HG03342 (cell line): ENCODE data around the gene DAND5.
"Not testable (repeated sequence)": the region's sequence is repeated elsewhere in the genome, so short reads cannot be mapped to it uniquely, and the experiment has no call there.

Source experiments
- ATAC-seq: cut with Tn5 transposase; IDR thresholded peaks from one replicate; pipeline ENCODE4 v1.9.1; 2021; ENCODE audit warnings: mild to moderate bottlenecking, moderate library complexity; ENCODE audit not compliant: unreplicated experiment

DAND5 gene

DNA sequence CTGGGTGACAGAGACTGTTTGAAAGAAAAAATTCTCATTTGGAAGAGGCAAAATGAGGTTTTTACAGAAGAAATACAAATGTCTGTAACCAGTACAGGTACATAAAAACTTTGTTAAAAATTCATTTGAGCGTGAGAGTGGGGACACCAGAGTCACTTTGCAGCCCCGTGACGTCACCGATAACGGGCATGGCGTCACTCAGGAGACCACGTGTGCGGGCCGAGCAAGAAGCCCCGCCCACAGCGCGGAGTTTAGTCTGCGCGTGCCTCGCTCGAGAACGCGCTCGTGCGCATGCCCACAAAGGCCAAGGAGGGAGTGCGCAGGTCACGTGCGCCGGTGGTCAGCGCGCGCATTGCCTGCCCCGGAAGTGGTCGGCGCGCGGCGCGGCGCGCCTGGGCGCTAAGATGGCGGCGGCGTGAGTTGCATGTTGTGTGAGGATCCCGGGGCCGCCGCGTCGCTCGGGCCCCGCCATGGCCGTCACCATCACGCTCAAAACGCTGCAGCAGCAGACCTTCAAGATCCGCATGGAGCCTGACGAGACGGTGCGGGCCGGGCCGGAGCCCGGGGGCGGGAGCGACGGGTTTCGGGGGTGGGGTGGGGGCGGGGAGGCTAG is 23.8 kb upstream of the DAND5 start, which contains the start of gene RAD23A:
Gene RAD23A, plus strand, starts transcription at position 384 of the 613 bp plus-strand sequence. Its CDS starts 87 bp downstream, at position 471.
- ATAC-seq = peak; percentile 61

DNA sequence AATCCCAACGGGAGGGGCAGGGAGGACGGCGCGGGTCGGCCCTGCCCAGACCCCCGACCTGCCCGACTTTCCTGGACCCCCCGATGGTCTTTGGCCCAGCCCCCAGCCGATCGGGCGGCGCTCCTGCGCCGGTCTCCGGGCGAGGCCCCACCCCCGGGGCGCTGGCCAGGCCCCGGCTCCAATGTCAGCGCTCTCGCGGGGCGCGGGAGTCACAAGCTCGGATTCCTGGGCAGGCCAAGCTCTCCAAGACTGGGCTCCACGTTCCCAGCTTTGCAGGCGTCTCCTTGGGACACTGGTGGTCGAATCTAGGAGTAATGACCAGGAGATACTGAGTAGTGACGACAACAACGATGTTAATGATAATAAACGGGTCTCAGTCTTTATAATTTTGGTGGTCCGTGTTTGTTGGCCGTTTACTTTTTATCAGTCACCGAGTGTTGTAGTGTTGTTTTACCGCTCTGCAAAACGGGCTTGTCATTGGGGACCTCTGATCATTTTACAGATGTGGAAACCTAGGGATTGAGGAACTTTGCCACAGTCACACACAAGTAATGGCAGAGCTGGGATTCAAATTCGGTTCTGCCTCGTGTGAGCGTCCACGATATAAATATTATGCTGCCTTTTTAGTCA is 23.2 kb upstream of the DAND5 start:
- peak; percentile 26 for ATAC-seq

DNA sequence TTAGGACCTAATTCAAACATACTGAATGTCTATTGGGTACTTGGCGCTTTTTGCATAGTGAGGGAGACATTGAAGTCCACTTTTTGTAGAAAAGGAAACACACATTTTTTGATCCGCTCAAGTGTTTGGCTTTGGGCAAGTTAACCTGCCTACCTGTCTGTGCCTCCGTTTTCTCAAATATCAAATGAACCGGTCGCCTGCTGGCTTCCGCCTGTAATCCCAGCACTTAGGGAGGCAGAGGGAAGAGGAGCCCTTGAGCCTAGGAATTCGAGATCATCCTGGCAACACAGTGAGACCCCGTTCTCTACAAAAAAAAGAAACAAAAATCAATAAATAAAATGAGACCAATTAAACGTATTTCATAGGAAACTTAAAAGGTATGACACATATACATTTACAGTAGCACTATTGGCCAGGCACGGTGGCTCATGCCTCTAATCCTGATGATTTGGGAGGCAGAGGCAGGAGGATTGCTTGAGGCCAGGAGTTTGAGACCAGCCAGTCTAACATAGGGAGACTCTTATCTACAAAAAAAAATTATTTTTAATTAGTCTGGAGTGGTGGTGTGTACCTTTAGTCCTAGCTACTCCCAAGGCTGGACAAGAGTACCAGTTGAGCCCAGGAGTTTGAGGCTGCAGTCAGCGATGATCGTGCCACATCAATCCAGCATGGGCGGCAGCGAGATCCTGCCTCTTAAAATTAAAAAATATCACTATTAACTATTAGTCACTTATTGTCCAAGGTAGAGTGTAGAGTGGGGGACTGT is 22.5 kb upstream of the DAND5 start:
- ATAC-seq = no peak

DNA sequence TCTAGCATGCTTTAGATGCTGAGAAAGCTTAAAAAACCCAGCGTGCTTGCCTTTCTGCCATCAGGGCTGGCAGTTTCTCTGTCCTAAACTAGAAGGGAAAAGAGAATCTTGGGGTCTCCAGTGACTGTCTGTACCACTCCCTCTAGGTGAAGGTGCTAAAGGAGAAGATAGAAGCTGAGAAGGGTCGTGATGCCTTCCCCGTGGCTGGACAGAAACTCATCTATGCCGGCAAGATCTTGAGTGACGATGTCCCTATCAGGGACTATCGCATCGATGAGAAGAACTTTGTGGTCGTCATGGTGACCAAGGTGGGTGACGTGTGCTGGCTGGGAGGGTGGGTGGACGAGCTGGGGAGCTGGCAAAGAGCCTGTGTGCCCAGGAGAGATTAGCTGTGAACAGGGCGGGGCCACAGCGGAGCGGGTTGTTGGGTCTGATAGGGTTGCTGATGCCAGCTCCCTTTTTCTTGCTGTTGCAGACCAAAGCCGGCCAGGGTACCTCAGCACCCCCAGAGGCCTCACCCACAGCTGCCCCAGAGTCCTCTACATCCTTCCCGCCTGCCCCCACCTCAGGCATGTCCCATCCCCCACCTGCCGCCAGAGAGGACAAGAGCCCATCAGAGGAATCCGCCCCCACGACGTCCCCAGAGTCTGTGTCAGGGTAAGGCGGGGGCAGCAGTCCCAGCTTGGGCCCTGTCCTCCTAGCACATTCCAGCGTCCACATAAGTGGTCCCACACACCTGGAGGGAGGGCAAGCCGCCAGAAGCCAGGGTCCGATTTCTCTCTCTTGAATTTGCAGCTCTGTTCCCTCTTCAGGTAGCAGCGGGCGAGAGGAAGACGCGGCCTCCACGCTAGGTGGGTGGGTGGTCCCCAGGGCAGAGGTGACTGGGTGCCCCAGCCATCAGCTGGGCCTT is 21.4 kb upstream of the DAND5 start:
- ATAC-seq = no peak

DNA sequence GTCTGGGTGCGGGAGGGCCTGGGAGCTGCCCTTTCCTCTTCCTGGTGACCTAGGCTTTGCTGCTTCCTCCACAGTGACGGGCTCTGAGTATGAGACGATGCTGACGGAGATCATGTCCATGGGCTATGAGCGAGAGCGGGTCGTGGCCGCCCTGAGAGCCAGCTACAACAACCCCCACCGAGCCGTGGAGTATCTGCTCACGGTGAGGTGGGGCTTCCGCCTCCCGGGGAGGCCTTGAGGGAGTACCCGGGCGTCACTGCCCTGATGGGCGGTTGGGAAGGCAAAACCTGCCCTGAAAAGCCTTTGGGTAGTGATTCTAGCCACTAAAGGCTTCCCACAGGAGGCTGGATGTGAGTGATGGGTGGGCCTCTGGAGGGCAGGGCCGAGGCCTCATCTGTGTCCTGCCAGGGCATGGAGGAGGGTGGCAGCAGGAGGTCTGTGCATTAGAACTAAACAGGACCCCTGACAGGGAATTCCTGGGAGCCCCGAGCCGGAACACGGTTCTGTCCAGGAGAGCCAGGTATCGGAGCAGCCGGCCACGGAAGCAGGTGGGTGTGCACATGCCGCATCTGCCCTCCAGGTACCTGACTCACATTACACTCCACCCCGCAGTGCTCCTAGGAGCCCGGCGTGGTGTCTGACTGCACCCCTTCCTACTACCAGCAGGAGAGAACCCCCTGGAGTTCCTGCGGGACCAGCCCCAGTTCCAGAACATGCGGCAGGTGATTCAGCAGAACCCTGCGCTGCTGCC is 20.6 kb upstream of the DAND5 start:
- ATAC-seq = no peak

DNA sequence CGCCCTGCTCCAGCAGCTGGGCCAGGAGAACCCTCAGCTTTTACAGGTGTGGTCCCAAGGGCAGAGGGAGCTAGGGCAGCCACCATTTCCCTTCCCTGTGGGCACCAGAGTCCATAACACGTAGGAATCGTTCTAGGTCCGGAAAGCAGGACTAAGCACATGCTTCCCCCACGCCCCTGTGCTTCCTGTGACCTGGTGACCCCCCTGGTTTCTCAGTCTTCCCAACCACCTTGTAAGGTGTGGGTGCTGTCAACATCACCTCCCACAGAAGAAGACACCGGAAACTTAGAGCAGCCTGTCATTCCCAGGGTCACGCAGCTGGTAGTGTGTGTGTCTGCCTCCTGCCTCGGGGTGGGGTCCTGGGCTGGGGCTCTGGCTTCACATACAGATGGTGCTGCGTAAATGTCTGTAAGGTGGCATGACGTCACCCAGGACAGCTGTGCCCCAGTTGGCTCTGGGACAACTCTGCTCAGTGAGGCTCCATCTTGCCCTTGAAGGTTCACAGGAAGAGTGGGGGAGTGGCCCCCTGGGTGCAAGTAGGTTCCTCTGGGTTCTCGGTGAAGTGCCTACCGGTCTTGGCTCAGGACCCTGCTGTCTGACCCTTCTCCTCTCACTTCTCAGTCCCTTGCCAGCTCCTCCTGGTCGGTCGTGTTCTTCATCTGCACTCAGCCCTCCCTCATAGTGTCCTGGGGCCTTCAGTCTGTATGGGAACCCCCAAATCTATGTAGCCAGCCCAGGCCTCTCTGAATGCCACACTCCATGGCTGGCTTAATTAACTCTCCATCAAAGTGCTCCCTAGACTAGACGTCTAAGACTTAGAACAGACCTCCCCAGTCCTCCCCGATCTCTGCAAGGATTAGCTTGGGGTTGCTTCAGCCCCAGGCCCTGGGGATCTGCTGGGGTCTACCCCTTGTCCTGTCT is 19.8 kb upstream of the DAND5 start:
- ATAC-seq = no peak

DNA sequence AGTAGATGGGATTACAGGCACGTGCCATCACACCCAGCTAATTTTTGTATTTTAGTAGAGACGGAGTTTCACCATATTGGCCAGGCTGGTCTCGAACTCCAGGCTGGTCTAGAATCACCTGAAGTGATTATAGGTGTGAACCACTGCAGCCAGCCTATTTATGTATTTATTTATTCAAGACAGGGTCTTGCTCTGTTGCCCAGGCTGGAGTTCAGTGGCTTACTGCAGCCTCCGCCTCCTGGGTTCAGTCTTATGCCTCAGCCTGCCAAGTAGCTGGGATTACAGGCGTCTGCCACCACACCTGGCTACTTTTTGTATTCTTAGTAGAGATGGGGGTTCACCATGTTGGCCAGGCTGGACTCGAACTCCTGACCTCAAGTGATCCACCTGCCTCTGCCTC is 17.3 kb upstream of the DAND5 start:
- ATAC-seq = not testable (repeated sequence)

DNA sequence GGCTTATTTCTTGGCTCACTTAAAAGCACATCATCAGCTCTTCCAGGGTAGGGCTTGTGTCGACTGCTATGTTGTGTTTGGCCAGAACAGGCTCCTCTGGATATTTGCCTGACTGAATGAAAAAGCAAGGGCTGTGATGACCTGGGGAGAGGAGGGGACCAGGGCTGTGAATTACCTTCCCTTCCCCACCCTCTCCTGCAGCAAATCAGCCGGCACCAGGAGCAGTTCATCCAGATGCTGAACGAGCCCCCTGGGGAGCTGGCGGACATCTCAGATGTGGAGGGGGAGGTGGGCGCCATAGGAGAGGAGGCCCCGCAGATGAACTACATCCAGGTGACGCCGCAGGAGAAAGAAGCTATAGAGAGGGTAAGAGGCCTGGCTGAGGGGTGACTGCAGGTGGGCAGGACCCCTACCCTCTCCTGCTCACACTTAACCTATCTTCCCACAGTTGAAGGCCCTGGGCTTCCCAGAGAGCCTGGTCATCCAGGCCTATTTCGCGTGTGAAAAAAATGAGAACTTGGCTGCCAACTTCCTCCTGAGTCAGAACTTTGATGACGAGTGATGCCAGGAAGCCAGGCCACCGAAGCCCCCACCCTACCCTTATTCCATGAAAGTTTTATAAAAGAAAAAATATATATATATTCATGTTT is 16.8 kb upstream of the DAND5 start:
- no peak for ATAC-seq

DNA sequence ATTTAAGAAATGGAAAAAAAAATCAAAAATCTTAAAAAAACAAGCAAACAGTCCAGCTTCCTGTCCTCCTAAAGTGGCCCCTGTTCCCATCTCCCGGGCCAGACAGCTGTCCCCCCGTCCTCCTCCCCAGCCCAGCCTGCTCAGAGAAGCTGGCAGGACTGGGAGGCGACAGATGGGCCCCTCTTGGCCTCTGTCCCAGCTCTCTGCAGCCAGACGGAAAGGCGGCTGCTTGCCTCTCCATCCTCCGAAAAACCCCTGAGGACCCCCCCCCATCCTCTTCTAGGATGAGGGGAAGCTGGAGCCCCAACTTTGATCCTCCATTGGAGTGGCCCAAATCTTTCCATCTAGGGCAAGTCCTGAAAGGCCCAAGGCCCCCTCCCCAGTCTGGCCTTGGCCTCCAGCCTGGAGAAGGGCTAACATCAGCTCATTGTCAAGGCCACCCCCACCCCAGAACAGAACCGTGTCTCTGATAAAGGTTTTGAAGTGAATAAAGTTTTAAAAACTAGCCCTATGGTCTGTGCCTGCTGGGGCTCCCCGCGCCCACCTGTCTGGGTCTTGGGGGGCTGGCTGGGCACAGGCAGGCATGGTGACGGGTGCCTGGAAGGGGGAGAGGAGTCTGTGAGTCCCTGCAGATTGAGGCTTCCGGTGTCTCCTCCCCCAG is 16.1 kb upstream of the DAND5 start:
- no peak for ATAC-seq

DNA sequence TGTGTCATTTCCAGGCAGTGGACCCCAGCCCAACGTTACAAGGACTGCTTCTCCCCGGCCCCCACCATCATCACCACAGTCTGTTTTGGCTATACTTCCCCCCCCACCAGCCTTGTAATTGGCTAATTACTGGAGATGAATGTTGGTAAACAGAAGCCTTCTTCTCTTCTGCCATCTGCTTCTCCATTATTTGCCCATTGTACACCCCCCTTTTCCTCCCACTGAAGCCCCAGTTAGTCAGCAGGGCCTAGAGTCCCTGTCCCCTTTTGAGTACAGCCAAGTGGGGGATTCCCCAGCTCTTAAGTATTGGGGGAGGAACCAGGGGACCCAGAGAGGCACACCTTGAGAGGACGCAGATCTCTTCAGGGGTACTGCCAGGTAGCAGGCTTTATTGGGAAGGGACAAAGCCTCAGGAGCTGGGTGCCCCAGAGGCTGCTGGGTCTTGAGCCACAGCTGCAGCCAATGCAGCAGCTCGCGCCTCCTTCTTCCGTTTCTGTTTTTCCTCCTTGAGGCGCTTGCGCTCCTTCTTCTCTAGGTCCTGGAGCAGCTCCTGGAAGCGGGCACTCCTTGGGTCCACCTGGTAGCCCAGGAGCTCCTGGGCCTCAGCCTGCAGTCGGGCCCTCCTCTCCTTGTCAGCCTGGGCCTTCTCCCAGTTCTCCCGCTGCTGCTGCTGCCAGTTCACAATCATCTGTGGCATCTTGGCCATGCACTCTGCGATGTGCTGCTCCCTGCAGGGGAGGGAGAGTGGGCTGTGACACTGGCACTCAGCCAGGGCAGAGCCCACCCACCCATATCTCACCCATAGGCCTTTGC is 15.4 kb upstream of the DAND5 start:
- no peak for ATAC-seq

DNA sequence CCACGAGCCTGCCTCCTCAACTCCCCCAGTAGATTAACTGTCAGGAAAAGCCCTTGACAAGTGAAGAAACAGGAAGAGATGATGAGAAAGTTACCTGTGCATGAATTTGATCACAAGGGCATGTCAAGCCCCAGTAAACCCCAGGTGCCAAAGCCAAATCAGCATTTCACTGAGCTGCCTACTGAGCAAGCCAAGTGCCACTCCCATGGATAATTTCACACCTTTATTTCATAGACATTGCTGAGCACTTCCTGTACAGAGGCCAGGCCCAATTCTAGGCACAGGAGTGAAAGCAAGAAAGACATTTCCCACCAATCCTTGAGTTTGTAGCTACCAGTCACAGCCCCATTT is 14.8 kb upstream of the DAND5 start:
- ATAC-seq = no peak

DNA sequence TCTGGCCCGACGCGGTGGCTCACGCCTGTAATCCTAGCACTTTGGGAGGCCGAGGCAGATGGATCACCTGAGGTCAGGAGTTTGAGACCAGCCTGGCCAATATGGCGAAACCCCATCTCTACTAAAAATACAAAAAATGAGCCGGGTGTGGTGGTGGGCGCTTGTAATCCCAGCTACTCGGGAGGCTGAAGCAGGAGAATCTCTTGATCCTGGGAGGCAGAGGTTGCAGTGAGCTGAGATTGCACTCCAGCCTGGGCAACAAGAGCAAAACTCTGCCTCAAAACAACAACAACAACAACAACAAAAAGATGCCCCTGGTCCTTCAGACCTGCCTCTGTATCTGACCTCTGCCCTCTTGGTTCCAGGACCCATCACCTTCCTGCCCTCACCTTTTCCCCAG is 13.8 kb upstream of the DAND5 start:
- ATAC-seq = not testable (repeated sequence)

DNA sequence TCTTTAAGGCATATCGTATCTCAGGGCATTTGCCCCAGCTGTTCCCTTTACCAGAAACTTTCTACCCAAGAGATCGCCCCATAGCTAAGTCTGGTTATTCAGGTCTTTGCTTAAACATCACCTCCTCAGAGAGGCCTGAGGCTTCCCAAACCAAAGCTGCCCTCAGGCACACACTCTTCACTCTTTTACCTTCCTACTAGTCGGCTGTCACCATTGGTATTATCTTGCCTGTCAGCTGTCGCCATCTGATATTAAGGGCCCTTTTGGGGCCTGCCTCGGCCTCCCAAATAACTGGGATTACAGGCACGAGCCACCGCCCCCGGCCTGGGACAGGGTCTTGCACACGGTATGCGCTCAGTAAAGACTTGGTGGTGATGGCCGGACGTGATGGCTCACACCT is 13.4 kb upstream of the DAND5 start:
- ATAC-seq = no peak

DNA sequence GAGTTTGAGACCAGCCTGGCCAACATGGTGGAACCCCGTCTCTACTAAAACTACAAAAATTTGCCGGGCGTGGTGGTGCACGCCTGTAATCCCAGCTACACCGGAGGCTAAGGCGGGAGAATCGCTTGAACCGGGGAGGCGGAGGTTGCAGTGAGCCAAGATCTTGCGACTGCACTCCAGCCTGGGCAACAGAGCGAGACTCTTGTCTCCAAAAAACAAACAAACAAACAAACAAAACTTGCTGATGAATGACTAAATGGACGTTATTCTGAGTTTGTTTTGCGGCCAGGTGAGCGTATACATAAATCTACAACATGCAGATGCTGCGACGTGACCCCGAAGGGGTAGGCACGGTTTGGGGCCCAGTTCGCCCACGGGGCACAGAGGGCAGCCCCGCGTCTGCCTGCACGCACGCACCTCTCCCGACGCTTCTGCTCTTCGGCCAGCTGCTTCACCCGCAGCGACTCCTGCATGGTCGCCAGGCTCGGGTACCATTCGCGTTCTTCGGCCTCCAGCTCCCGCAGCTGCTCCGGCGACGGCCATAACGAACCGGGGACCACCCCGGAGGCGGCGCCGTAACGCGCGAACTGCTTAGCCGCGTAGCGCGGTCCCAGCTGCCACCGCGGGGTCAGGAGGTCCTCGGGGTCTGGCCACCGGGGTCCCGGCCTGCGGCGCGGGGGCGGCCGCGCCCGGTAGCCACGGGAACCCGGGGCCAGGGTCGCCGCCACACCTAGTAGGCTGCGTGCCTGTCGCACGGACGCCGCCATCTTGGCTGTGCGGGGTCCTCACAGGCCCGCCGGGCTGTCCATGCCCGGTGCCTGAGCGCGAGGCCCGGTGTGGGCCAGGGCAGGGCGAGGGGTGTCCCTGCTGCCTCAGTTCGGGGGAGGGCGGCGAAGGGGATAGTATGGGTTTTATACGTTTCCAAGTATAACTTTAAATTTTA is 12.7 kb upstream of the DAND5 start, which contains the start of gene GADD45GIP1:
Gene GADD45GIP1, minus strand, starts transcription at position 778 of the 943 bp plus-strand sequence. Its CDS starts 11 bp downstream, at position 767.
- peak; percentile 63 for ATAC-seq

DNA sequence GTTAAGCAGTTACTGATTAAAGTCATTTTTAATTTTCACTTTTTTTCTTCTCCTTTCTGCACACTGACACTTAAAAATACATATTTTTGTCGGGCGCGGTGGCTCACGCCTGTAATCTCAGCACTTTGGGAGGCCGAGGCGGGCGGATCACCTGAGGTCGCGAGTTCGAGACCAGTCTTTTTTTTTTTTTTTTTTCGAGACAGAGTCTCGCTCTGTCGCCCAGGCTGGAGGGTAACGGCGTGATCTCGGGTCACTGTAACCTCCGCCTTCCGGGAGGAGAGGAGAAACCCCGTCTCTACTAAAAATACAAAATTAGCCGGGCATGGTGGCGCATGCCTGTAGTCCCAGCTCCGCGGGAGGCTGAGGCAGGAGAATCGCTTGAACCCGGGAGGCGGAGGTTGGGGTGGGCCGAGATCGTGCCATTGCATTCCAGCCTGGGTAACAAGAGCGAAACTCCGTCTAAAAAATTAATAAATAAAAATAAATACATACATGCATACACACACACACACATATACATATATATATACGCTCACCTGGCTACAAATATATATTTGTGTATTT is 11.9 kb upstream of the DAND5 start:
- not testable (repeated sequence) for ATAC-seq

DNA sequence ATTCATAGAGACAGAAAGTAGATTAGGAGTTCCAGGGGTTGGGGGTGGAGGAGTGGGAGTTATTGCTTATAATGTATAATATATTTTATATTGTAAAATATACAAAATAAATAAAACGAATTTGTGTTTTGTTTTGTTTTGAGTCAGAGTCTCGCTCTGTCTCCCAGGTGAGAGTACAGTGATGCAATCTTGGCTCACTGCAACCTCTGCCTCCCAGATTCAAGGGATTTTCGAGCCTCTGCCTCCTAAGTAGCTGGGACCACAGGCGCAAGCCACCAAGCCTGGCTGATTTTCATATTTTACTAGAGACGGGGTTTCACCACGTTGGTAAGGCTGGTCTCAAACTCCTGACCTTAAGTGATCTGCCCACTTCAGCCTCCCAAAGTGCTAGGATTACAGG is 9.9 kb upstream of the DAND5 start:
- ATAC-seq = no peak
